GM12872 (cell line): ENCODE measurements around the gene RNF207.

Experiments
- CTCF ChIP-seq: IDR thresholded peaks from 3 replicates; pipeline ENCODE4 v1.5.1; 2011; ENCODE audit warnings: low read depth, mild to moderate bottlenecking, low read length, moderate library complexity; ENCODE audit not compliant: insufficient read depth

Gene RNF207

GRCh38 chr1:6251681-6252373 lies 45.9 kb downstream of the RNF207 start:
- no peak for TF ChIP-seq CTCF

- TF ChIP-seq CTCF, result no peak
Measured at GRCh38 chr1:6252374-6252710, 46.4 kb downstream of the RNF207 start.

GRCh38 chr1:6253380-6253779 lies 47.5 kb downstream of the RNF207 start:
- TF ChIP-seq CTCF, result no peak

- no peak for TF ChIP-seq CTCF
Measured at GRCh38 chr1:6254691-6255090, 48.8 kb downstream of the RNF207 start.

- no peak for TF ChIP-seq CTCF
Measured at GRCh38 chr1:6256645-6257044, 50.7 kb downstream of the RNF207 start.

GRCh38 chr1:6257541-6258069 lies 51.7 kb downstream of the RNF207 start:
- no peak for TF ChIP-seq CTCF

GRCh38 chr1:6258675-6259074 lies 52.8 kb downstream of the RNF207 start:
- TF ChIP-seq CTCF, result no peak
